H1 (cell line): ENCODE results near the gene NLRP7. TPM values are rescaled to one million over a fixed set of nuclear protein-coding genes. Genes with fewer than 3 reads are reported as not detected.

Source experiments
- CTCF ChIA-PET: fragments of 300-600 bp; sonication (Branson Sonifier 250); formaldehyde crosslinking; loops from one replicate; lab custom pipeline; 2021; ENCODE audit not compliant: partially characterized antibody; lab: Charles Lee
- POLR2A ChIA-PET: fragments of 300-600 bp; sonication (Branson Sonifier 250); formaldehyde crosslinking; loops from one replicate; lab custom pipeline; 2021; ENCODE audit warnings: inconsistent platforms; ENCODE audit not compliant: partially characterized antibody; lab: Charles Lee
- DNase-seq, 2 experiments: peaks; one replicate each; pipeline versions ENCODE4 v3.0.0 to v3.0.0-alpha.2; 2010 to 2022; ENCODE audit warnings: low spot score in 2 of 2, low read depth in 1 of 2, mixed read lengths in 1 of 2
- FAIRE-seq: peaks from 2 replicates; lab custom pipeline; 2011; peaks lifted over from hg19 to GRCh38; lab: Jason Lieb, UNC
- H2AFZ ChIP-seq: 2 replicates; pipeline ENCODE4 v1.8.1; 2012; ENCODE audit warnings: low read length, inconsistent platforms
- H2AK5ac ChIP-seq: 2 replicates; pipeline ENCODE4 v1.6.1; 2013; ENCODE audit warnings: low read depth, low read length
- H2BK120ac ChIP-seq: replicated peaks from 2 replicates; pipeline ENCODE3; 2013; ENCODE audit warnings: low read depth, low read length, inconsistent platforms
- H2BK12ac ChIP-seq: 2 replicates; pipeline ENCODE4 v1.6.1; 2013; ENCODE audit warnings: low read depth, low read length
- H2BK15ac ChIP-seq: 2 replicates; pipeline ENCODE4 v1.6.1; 2013; ENCODE audit warnings: low read length
- H2BK20ac ChIP-seq: 2 replicates; pipeline ENCODE4 v1.6.1; 2013; ENCODE audit warnings: low read length
- H2BK5ac ChIP-seq: 2 replicates; pipeline ENCODE4 v1.6.1; 2013; ENCODE audit warnings: low read depth, low read length
- H3K14ac ChIP-seq: 2 replicates; pipeline ENCODE4 v1.6.1; 2013; ENCODE audit warnings: inconsistent platforms; ENCODE audit not compliant: insufficient read length
- H3K18ac ChIP-seq: 2 replicates; pipeline ENCODE4 v1.6.1; 2013; ENCODE audit warnings: low read length; ENCODE audit errors: extremely low read depth
- H3K23ac ChIP-seq: 2 replicates; pipeline ENCODE4 v1.6.1; 2013; ENCODE audit warnings: inconsistent platforms; ENCODE audit not compliant: insufficient read length
- H3K23me2 ChIP-seq: 2 replicates; pipeline ENCODE4 v1.6.1; 2013; ENCODE audit warnings: low read depth, low read length
- H3K27ac ChIP-seq: 2 replicates; pipeline ENCODE4 v1.6.1; 2011; ENCODE audit warnings: low read depth, low read length, inconsistent platforms
- H3K27me3 ChIP-seq, 4 experiments: replicated peaks in 1 of 4; 1 replicate in 1 of 4; 2 replicates in 3 of 4; pipeline versions ENCODE4 v1.6.1 to v1.8.1; 2011 to 2013; ENCODE audit warnings: low read length in 3 of 4, mild to moderate bottlenecking in 3 of 4, inconsistent platforms in 2 of 4, mixed read lengths in 2 of 4, moderate library complexity in 1 of 4; ENCODE audit not compliant: control insufficient read depth in 3 of 4, insufficient read depth in 3 of 4; ENCODE audit errors: extremely low read depth in 1 of 4
- H3K36me3 ChIP-seq, 4 experiments: 2 replicates each; pipeline versions ENCODE4 v1.6.1 to v1.8.1; 2011 to 2013; ENCODE audit warnings: mild to moderate bottlenecking in 4 of 4, low read length in 3 of 4, moderate library complexity in 2 of 4, control low read depth in 1 of 4, inconsistent platforms in 1 of 4; ENCODE audit not compliant: insufficient read depth in 4 of 4, control insufficient read depth in 2 of 4
- H3K4ac ChIP-seq: replicated peaks from 2 replicates; pipeline ENCODE3; 2013; ENCODE audit warnings: low read length, low read depth, mixed read lengths, inconsistent platforms; ENCODE audit not compliant: insufficient read length
- H3K4me1 ChIP-seq, 4 experiments: replicated peaks in 1 of 4; 1 replicate in 1 of 4; 2 replicates in 3 of 4; pipeline versions ENCODE4 v1.6.1 to v1.8.1; 2011 to 2013; ENCODE audit warnings: low read length in 3 of 4, inconsistent platforms in 2 of 4, mixed read lengths in 1 of 4; ENCODE audit not compliant: insufficient read depth in 4 of 4, control insufficient read depth in 3 of 4
- H3K4me2 ChIP-seq, 2 experiments: 2 replicates each; pipeline versions ENCODE4 v1.6.1 to v1.8.1; 2011 to 2013; ENCODE audit warnings: low read depth in 2 of 2, low read length in 2 of 2, control low read depth in 1 of 2, inconsistent platforms in 1 of 2, mild to moderate bottlenecking in 1 of 2; ENCODE audit not compliant: insufficient read depth in 1 of 2
- H3K4me3 ChIP-seq, 4 experiments: fragments of 200-600, 300-600 bp in 1 of 4; sonication (generic), shearing (Covaris generic), sonication (Bioruptor Twin) in 1 of 4; 2 replicates each; pipeline versions ENCODE4 v1.5.1 to v1.8.1; 2011 to 2016; ENCODE audit warnings: low read length in 4 of 4, low read depth in 3 of 4, control low read depth in 2 of 4, inconsistent platforms in 2 of 4, mild to moderate bottlenecking in 2 of 4, mixed read lengths in 1 of 4, moderate library complexity in 1 of 4; ENCODE audit not compliant: insufficient read depth in 2 of 4; ENCODE audit errors: extremely low read depth in 1 of 4
- H3K56ac ChIP-seq: replicated peaks from 2 replicates; pipeline ENCODE3; 2013; ENCODE audit warnings: low read depth, mild to moderate bottlenecking, mixed read lengths, low read length, inconsistent platforms; ENCODE audit not compliant: insufficient read length
- H3K79me1 ChIP-seq: 2 replicates; pipeline ENCODE4 v1.6.1; 2013; ENCODE audit warnings: low read depth, low read length, control low read depth
- H3K79me2 ChIP-seq, 2 experiments: 2 replicates each; pipeline versions ENCODE4 v1.6.1 to v1.8.1; 2012 to 2013; ENCODE audit warnings: low read length in 2 of 2, mild to moderate bottlenecking in 2 of 2, inconsistent platforms in 1 of 2; ENCODE audit not compliant: insufficient read depth in 2 of 2, control insufficient read depth in 1 of 2
- H3K9ac ChIP-seq, 4 experiments: replicated peaks in 1 of 4; 1 replicate in 1 of 4; 2 replicates in 3 of 4; pipeline versions ENCODE4 v1.6.1 to v1.8.1; 2011 to 2013; ENCODE audit warnings: low read depth in 3 of 4, low read length in 3 of 4, control low read depth in 2 of 4, mild to moderate bottlenecking in 2 of 4, moderate library complexity in 2 of 4, inconsistent platforms in 1 of 4; ENCODE audit errors: extremely low read depth in 1 of 4
- H3K9me3 ChIP-seq, 2 experiments: 2 replicates each; pipeline versions ENCODE4 v1.6.1 to v1.8.1; 2012 to 2013; ENCODE audit warnings: mild to moderate bottlenecking in 2 of 2, moderate library complexity in 2 of 2, control low read depth in 1 of 2, inconsistent platforms in 1 of 2, low read depth in 1 of 2, low read length in 1 of 2, mixed read lengths in 1 of 2; ENCODE audit not compliant: insufficient read depth in 2 of 2
- H4K20me1 ChIP-seq, 2 experiments: replicated peaks in 1 of 2; 2 replicates each; pipeline versions ENCODE3 to v1.8.1; 2011 to 2013; ENCODE audit warnings: inconsistent platforms in 2 of 2, low read length in 2 of 2, mild to moderate bottlenecking in 1 of 2; ENCODE audit not compliant: insufficient read depth in 2 of 2, control insufficient read depth in 1 of 2
- H4K5ac ChIP-seq: 2 replicates; pipeline ENCODE4 v1.6.1; 2013; ENCODE audit warnings: low read length, low read depth, mixed read lengths, inconsistent platforms; ENCODE audit not compliant: insufficient read length
- H4K8ac ChIP-seq: 2 replicates; pipeline ENCODE4 v1.8.0; 2013; ENCODE audit warnings: mild to moderate bottlenecking, moderate library complexity, low read length, inconsistent platforms; ENCODE audit not compliant: insufficient read depth; ENCODE audit errors: extremely low read depth
- H4K91ac ChIP-seq: replicated peaks from 2 replicates; pipeline ENCODE3; 2013; ENCODE audit warnings: low read length, mixed read lengths, inconsistent platforms; ENCODE audit not compliant: insufficient read length
- ASH2L ChIP-seq: fragments of 200-600, 300-600 bp; sonication (generic); IDR thresholded peaks from one replicate; pipeline ENCODE4 v1.7.1; 2017; ENCODE audit warnings: low read length
- CHD1 ChIP-seq: IDR thresholded peaks from 2 replicates; pipeline ENCODE4 v1.6.1; 2012; ENCODE audit warnings: low read depth, low read length, improper control_type of control experiment
- CTCF ChIP-seq, 3 experiments: IDR thresholded peaks; 1 replicate in 2 of 3; 2 replicates in 1 of 3; pipeline versions ENCODE4 v1.5.1 to v1.6.1; 2011; ENCODE audit warnings: low read length in 3 of 3, mild to moderate bottlenecking in 3 of 3, inconsistent platforms in 2 of 3, low read depth in 1 of 3, moderate library complexity in 1 of 3; ENCODE audit not compliant: insufficient read depth in 1 of 3; ENCODE audit errors: control extremely low read depth in 1 of 3
- EGR1 ChIP-seq: IDR thresholded peaks from 2 replicates; pipeline ENCODE4 v1.6.1; 2011; ENCODE audit warnings: low read depth, low read length, borderline replicate concordance
- POU5F1 ChIP-seq: IDR thresholded peaks from 2 replicates; pipeline ENCODE4 v1.6.1; 2011; ENCODE audit warnings: low read depth, mild to moderate bottlenecking, low read length, moderate library complexity
- RNF2 ChIP-seq: fragments of 200-900, 300-1000 bp; sonication (generic); IDR thresholded peaks from 2 replicates; pipeline ENCODE4 v1.7.1; 2016; ENCODE audit warnings: borderline replicate concordance, low read depth, mild to moderate bottlenecking, antibody characterized with exemption, low read length; ENCODE audit not compliant: poor library complexity, severe bottlenecking; ENCODE audit errors: missing control alignments
- RXRA ChIP-seq: IDR thresholded peaks from 2 replicates; pipeline ENCODE4 v1.6.1; 2011; ENCODE audit warnings: low read depth, mild to moderate bottlenecking, low read length, moderate library complexity; ENCODE audit not compliant: insufficient read depth
- SIN3A ChIP-seq, 2 experiments: IDR thresholded peaks in 1 of 2; conservative IDR thresholded peaks in 1 of 2; 2 replicates each; pipeline ENCODE4 v1.6.1; 2011 to 2012; ENCODE audit warnings: low read length in 2 of 2, improper control_type of control experiment in 1 of 2, low read depth in 1 of 2, mild to moderate bottlenecking in 1 of 2
- SIX5 ChIP-seq: IDR thresholded peaks from 2 replicates; pipeline ENCODE4 v1.6.1; 2011; ENCODE audit warnings: mild to moderate bottlenecking, low read depth, low read length
- SUZ12 ChIP-seq: fragments of 200-600 bp; sonication (generic); IDR thresholded peaks from 2 replicates; pipeline ENCODE4 v1.6.1; 2012; ENCODE audit warnings: mild to moderate bottlenecking, inconsistent platforms, low read length, moderate library complexity, mixed read lengths
- TAF7 ChIP-seq: optimal IDR thresholded peaks from 2 replicates; pipeline ENCODE3; 2011; ENCODE audit warnings: low read depth, mild to moderate bottlenecking, inconsistent platforms, low read length, moderate library complexity, borderline replicate concordance
- WGBS, 2 experiments: shearing (Covaris generic) in 1 of 2; methylation state at CpG; one replicate each; pipeline versions ENCODE4 v1.1.6 to v1.1.7; 2013 to 2015; ENCODE audit warnings: low lambda C conversion rate in 2 of 2, mixed read lengths in 2 of 2, inconsistent platforms in 1 of 2, low coverage in 1 of 2, missing lambda C conversion rate in 1 of 2; ENCODE audit not compliant: insufficient replicate concordance in 2 of 2, insufficient coverage in 1 of 2, insufficient read length in 1 of 2; ENCODE audit errors: extremely low coverage in 1 of 2, missing lambda C conversion rate in 1 of 2; 5-methylcytosine and 5-hydroxymethylcytosine counted together
- polyA plus RNA-seq, 7 experiments: library from polyadenylated mRNA; depleted of rRNA in 3 of 7; stranded (reverse) in 5 of 7; unstranded in 2 of 7; fragments of >200 nt in 5 of 7; fragments of 200-250 nt in 2 of 7; gene quantifications; 1 replicate in 5 of 7; 2 replicates in 1 of 7; 4 replicates in 1 of 7; pipeline versions ENCODE4 v1.2.1 to v1.2.3, GENCODE V29; 2011 to 2013; ENCODE audit warnings: missing spikeins in 2 of 7, mixed read lengths in 2 of 7
- total RNA-seq: library from RNA; stranded (reverse); fragmentation: NEBNext Ultra II Directional; extraction: Animal tissue kit (Norgen Biotek cat#: 25700); gene quantifications from 2 replicates; pipeline ENCODE4 v1.2.1, GENCODE V29; 2021

NLRP7 gene
- total and polyA plus RNA-seq, 2 of the 8 experiments (the other 6 are each of a cell fraction or from before 2014, with no cell fraction given) = 0.91 to 1.2 TPM

- H4K91ac ChIP-seq = no peak overlapping the region
- no peaks in the 10 kb centered on the region for H3K36me3 ChIP-seq
- H4K8ac ChIP-seq = no peak overlapping the region
- ChIA-PET CTCF (interaction anchor here (0.8 to 2.6 kb wide), 5 partner anchors 8 to 425 kb away, joined by 3 to 11 read pairs (median 4); no protein-coding TSS in a partner anchor), POLR2A (no interaction called here)
- no peak overlapping the region for H4K5ac ChIP-seq
- H3K18ac ChIP-seq = no peak overlapping the region
- H2AK5ac ChIP-seq = no peak overlapping the region
- no peak overlapping the region for H3K4me3 ChIP-seq
- H3K79me2 ChIP-seq = no peaks in the 10 kb centered on the region
- H3K9ac ChIP-seq = no peak overlapping the region
- no peak overlapping the region for H2BK20ac ChIP-seq
- FAIRE-seq (no peak), DNase-seq (no peak)
- H3K14ac ChIP-seq = no peak overlapping the region
- H3K56ac ChIP-seq = no peak overlapping the region
- no peaks in the 10 kb centered on the region for H4K20me1 ChIP-seq
- H3K79me1 ChIP-seq = no peaks in the 10 kb centered on the region
- TF ChIP-seq SUZ12 (no peak), TAF7 (no peak), EGR1 (no peak), SIX5 (no peak), RXRA (no peak), POU5F1 (no peak), CHD1 (no peak), RNF2 (no peak), ASH2L (no peak), CTCF (IDR thresholded peaks at IDR 0.05; ENCODE audit: control extremely low read depth in 1 of 3, insufficient read depth in 1 of 3, low read depth in 1 of 3, low read length in 3 of 3) (no peak), SIN3A (conservative IDR thresholded peaks at IDR 0.05 in 1 of 2, IDR thresholded peaks at IDR 0.05 in 1 of 2; ENCODE audit: low read depth in 1 of 2, low read length in 2 of 2) (no peak)
- no peak overlapping the region for H2AFZ ChIP-seq
- H2BK120ac ChIP-seq = no peak overlapping the region
- H3K4me1 ChIP-seq = peaks cover 2 to 10% (median 5%) of the 10 kb centered on the region in 4 experiments; a peak in 4 of 7 replicates
- H2BK5ac ChIP-seq = no peak overlapping the region
- H3K23me2 ChIP-seq = no peaks in the 10 kb centered on the region
- 79% methylated on average over 6 of the region's 6 CpGs; no CpG with 5 or more reads in 1 of the 2 experiments for WGBS, 2 experiments
- H2BK15ac ChIP-seq = no peak overlapping the region
- H3K27ac ChIP-seq = no peak overlapping the region
- H2BK12ac ChIP-seq = no peak overlapping the region
- H3K9me3 ChIP-seq = no peaks in the 10 kb centered on the region
- H3K4ac ChIP-seq = no peak overlapping the region
- H3K27me3 ChIP-seq = no peaks in the 10 kb centered on the region
- H3K4me2 ChIP-seq = no peak overlapping the region
- H3K23ac ChIP-seq = no peak overlapping the region
Observed at GRCh38 chr19:54903303-54903702, 44.0 kb downstream of the NLRP7 start.
